SK-N-SH (cell line): ENCODE measurements around the gene CRIP3. TPM values are rescaled to one million over a fixed set of nuclear protein-coding genes. Genes with fewer than 3 reads are reported as not detected.

Experiments used
- CTCF ChIA-PET: fragments of 300-600, 350-600 bp; formaldehyde crosslinking; extraction: SDS; loops from one replicate; lab custom pipeline; 2021; lab: Yijun Ruan, JAX
- POLR2A ChIA-PET: fragments of 350-600 bp; sonication (Branson Sonifier 250); formaldehyde crosslinking; extraction: SDS; loops from one replicate; lab custom pipeline; 2020; ENCODE audit warnings: antibody characterized with exemption, inconsistent platforms; lab: Yijun Ruan, JAX
- DNase-seq: peaks from one replicate; pipeline ENCODE4 v3.0.0; 2012
- H2AFZ ChIP-seq: fragments of 200-600 bp; sonication (generic); 2 replicates; pipeline ENCODE4 v1.8.1; 2016; ENCODE audit warnings: antibody characterized with exemption, mild to moderate bottlenecking, low read depth
- H3F3A ChIP-seq: fragments of 200-600 bp; sonication (generic); replicated peaks from 2 replicates; pipeline ENCODE3; 2016; ENCODE audit warnings: antibody characterized with exemption, mild to moderate bottlenecking; ENCODE audit not compliant: insufficient read depth
- H3K27ac ChIP-seq, 2 experiments: fragments of 200-500 bp in 1 of 2; fragments of 200-600 bp in 1 of 2; sonication (Bioruptor generic) in 1 of 2; sonication (generic), shearing (Covaris generic) in 1 of 2; 2 replicates each; pipeline versions ENCODE4 v1.5.1 to v1.6.1; 2014 to 2016; ENCODE audit warnings: low read depth in 2 of 2, inconsistent platforms in 1 of 2, low read length in 1 of 2, mild to moderate bottlenecking in 1 of 2, mixed read lengths in 1 of 2
- H3K27me3 ChIP-seq: fragments of 200-600 bp; sonication (generic), shearing (Covaris generic); 2 replicates; pipeline ENCODE4 v1.6.1; 2016; ENCODE audit warnings: mixed run types; ENCODE audit not compliant: insufficient read depth
- H3K36me3 ChIP-seq, 2 experiments: fragments of 200-500 bp in 1 of 2; fragments of 200-600 bp in 1 of 2; sonication (Bioruptor generic) in 1 of 2; sonication (generic) in 1 of 2; replicated peaks in 1 of 2; 2 replicates each; pipeline versions ENCODE3 to v1.5.1; 2014 to 2016; ENCODE audit warnings: low read length in 1 of 2, mild to moderate bottlenecking in 1 of 2; ENCODE audit not compliant: insufficient read depth in 2 of 2, control insufficient read depth in 1 of 2
- H3K4me1 ChIP-seq, 2 experiments: fragments of 200-500 bp in 1 of 2; fragments of 200-600 bp in 1 of 2; sonication (Bioruptor generic) in 1 of 2; sonication (generic), shearing (Covaris generic) in 1 of 2; 2 replicates each; pipeline versions ENCODE4 v1.5.1 to v1.6.1; 2014 to 2016; ENCODE audit warnings: low read depth in 1 of 2, low read length in 1 of 2, mixed run types in 1 of 2; ENCODE audit not compliant: insufficient read depth in 2 of 2, control insufficient read depth in 1 of 2
- H3K4me2 ChIP-seq: fragments of 200-600 bp; sonication (generic), shearing (Covaris generic); 2 replicates; pipeline ENCODE4 v1.6.1; 2017; ENCODE audit warnings: mixed run types
- H3K4me3 ChIP-seq, 2 experiments: fragments of 200-500 bp in 1 of 2; fragments of 200-600 bp in 1 of 2; sonication (Bioruptor generic) in 1 of 2; sonication (generic), shearing (Covaris generic) in 1 of 2; 2 replicates each; pipeline versions ENCODE4 v1.5.1 to v1.8.1; 2014 to 2016; ENCODE audit warnings: low read depth in 2 of 2, inconsistent platforms in 1 of 2, low read length in 1 of 2, mild to moderate bottlenecking in 1 of 2, mixed read lengths in 1 of 2, moderate library complexity in 1 of 2
- H3K79me2 ChIP-seq: fragments of 200-600 bp; sonication (generic); 2 replicates; pipeline ENCODE4 v1.8.1; 2017; ENCODE audit warnings: mild to moderate bottlenecking; ENCODE audit not compliant: insufficient read depth
- H3K9ac ChIP-seq: fragments of 200-600 bp; sonication (generic); 2 replicates; pipeline ENCODE4 v1.6.1; 2017; ENCODE audit warnings: mixed run types
- H3K9me2 ChIP-seq: fragments of 200-600 bp; sonication (generic); 2 replicates; pipeline ENCODE4 v1.6.1; 2017; ENCODE audit warnings: mixed run types
- H3K9me3 ChIP-seq: fragments of 200-600 bp; sonication (generic); 2 replicates; pipeline ENCODE4 v1.6.1; 2017; ENCODE audit warnings: mixed run types, mild to moderate bottlenecking, moderate library complexity
- H4K20me1 ChIP-seq: fragments of 200-600 bp; sonication (generic); 2 replicates; pipeline ENCODE4 v1.6.1; 2017; ENCODE audit warnings: mild to moderate bottlenecking, mixed run types; ENCODE audit not compliant: insufficient read depth
- CHD2 ChIP-seq: fragments of 150-350 bp; IDR thresholded peaks from 2 replicates; pipeline ENCODE4 v1.6.1; 2018; ENCODE audit warnings: low read length; ENCODE audit not compliant: partially characterized antibody
- FOSL2 ChIP-seq: IDR thresholded peaks from 2 replicates; pipeline ENCODE4 v1.4.0; 2012; ENCODE audit warnings: low read depth, mild to moderate bottlenecking, moderate library complexity, borderline replicate concordance
- GABPA ChIP-seq: IDR thresholded peaks from 2 replicates; pipeline ENCODE4 v1.4.0; 2012; ENCODE audit warnings: low read depth, mild to moderate bottlenecking
- IRF3 ChIP-seq: fragments of 150-350 bp; IDR thresholded peaks from 2 replicates; pipeline ENCODE4 v1.6.1; 2016; ENCODE audit warnings: mild to moderate bottlenecking, low read depth, low read length
- JUND ChIP-seq: IDR thresholded peaks from 2 replicates; pipeline ENCODE4 v1.4.0; 2012
- MEF2A ChIP-seq: IDR thresholded peaks from 2 replicates; pipeline ENCODE4 v1.4.0; 2012; ENCODE audit warnings: low read depth, borderline replicate concordance
- MXI1 ChIP-seq: IDR thresholded peaks from 2 replicates; pipeline ENCODE4 v1.6.1; 2012; ENCODE audit warnings: mild to moderate bottlenecking, low read depth, low read length, improper control_type of control experiment
- NRF1 ChIP-seq: IDR thresholded peaks from 2 replicates; pipeline ENCODE4 v1.6.1; 2012; ENCODE audit warnings: low read depth, mild to moderate bottlenecking, low read length
- RAD21 ChIP-seq: IDR thresholded peaks from 2 replicates; pipeline ENCODE4 v1.6.1; 2012; ENCODE audit warnings: mild to moderate bottlenecking, low read length
- REST ChIP-seq: IDR thresholded peaks from 2 replicates; pipeline ENCODE4 v1.6.1; 2012; ENCODE audit warnings: mild to moderate bottlenecking, low read depth, low read length, moderate library complexity
- RXRA ChIP-seq: IDR thresholded peaks from 2 replicates; pipeline ENCODE4 v1.4.0; 2012; ENCODE audit warnings: low read depth, mild to moderate bottlenecking, borderline replicate concordance
- SMC3 ChIP-seq: IDR thresholded peaks from 2 replicates; pipeline ENCODE4 v1.6.1; 2012; ENCODE audit warnings: low read depth, low read length, improper control_type of control experiment
- TAF1 ChIP-seq: IDR thresholded peaks from 2 replicates; pipeline ENCODE4 v1.6.1; 2012; ENCODE audit warnings: low read depth, mild to moderate bottlenecking, low read length, moderate library complexity, borderline replicate concordance
- TEAD4 ChIP-seq: IDR thresholded peaks from 2 replicates; pipeline ENCODE4 v1.4.0; 2012; ENCODE audit warnings: mild to moderate bottlenecking, borderline replicate concordance; ENCODE audit not compliant: insufficient read depth
- USF1 ChIP-seq: IDR thresholded peaks from 2 replicates; pipeline ENCODE4 v1.4.0; 2012; ENCODE audit warnings: low read depth, borderline replicate concordance
- YY1 ChIP-seq: IDR thresholded peaks from 2 replicates; pipeline ENCODE4 v1.4.0; 2012; ENCODE audit warnings: low read depth, mild to moderate bottlenecking
- ZBTB33 ChIP-seq: IDR thresholded peaks from 2 replicates; pipeline ENCODE4 v1.4.0; 2012; ENCODE audit warnings: low read depth, borderline replicate concordance
- WGBS: methylation state at CpG from one replicate; pipeline ENCODE4 v1.1.6; 2017; ENCODE audit warnings: low lambda C conversion rate; 5-methylcytosine and 5-hydroxymethylcytosine counted together
- polyA plus RNA-seq, 3 experiments: library from polyadenylated mRNA; depleted of rRNA; stranded (reverse); fragments of >200 nt; gene quantifications; 2 replicates each; pipeline ENCODE4 v1.2.3, GENCODE V29; 2012

The CRIP3 gene
- polyA plus RNA-seq, 1 of the 3 experiments (the other 2 are of a cell fraction): not detected

- Histone ChIP-seq H2AFZ (peak overlapping the region; percentile 54; the same call in 1 of the 2 replicates), H3K27ac (no peak overlapping the region), H3K36me3 (no peaks in the 10 kb centered on the region), H3K79me2 (no peaks in the 10 kb centered on the region), H4K20me1 (no peaks in the 10 kb centered on the region), H3K4me3 (no peak overlapping the region)
- CTCF ChIA-PET: no interaction called here
- WGBS: 64% methylated on average over 4 of the region's 4 CpGs
- TF ChIP-seq SMC3: no peak
- no peak for TF ChIP-seq IRF3
- TF ChIP-seq FOSL2: 0 out of 2 replicates have a peak, but pooled peaks have one; percentile 1
- TF ChIP-seq USF1: no peak
- TF ChIP-seq RXRA: no peak
- TF ChIP-seq, all 33 proteins: peak for 1
- Histone ChIP-seq H3K9me3 (no peaks in the 10 kb centered on the region), H3K4me1 (peaks cover 0 to 3% of the 10 kb centered on the region in 2 experiments; a peak in 1 of 4 replicates), H3K4me2 (no peak overlapping the region), H3K9me2 (no peaks in the 10 kb centered on the region), H3K9ac (peak overlapping the region; percentile 7; the same call in 1 of the 2 replicates), H3K27me3 (no peaks in the 10 kb centered on the region), H3F3A (no peaks in the 10 kb centered on the region)
- POLR2A ChIA-PET: interaction anchor here (0.5 kb wide), 1 partner anchor 65 kb away, joined by 3 read pairs; no protein-coding TSS in a partner anchor
- no peak for DNase-seq
Observed at GRCh38 chr6:43278524-43279078, 30.0 kb downstream of the CRIP3 start.

- Histone ChIP-seq H3K27ac (no peak overlapping the region), H3K9me2 (no peaks in the 10 kb centered on the region), H3K27me3 (no peaks in the 10 kb centered on the region), H3K4me2 (no peak overlapping the region), H4K20me1 (no peaks in the 10 kb centered on the region), H3K9me3 (no peaks in the 10 kb centered on the region), H2AFZ (peak overlapping the region; percentile 54; the same call in 1 of the 2 replicates), H3F3A (no peaks in the 10 kb centered on the region), H3K79me2 (no peaks in the 10 kb centered on the region), H3K4me3 (no peak overlapping the region), H3K9ac (peak overlapping the region; percentile 7; the same call in 1 of the 2 replicates), H3K4me1 (peaks cover 0 to 3% of the 10 kb centered on the region in 2 experiments; a peak in 1 of 4 replicates), H3K36me3 (no peaks in the 10 kb centered on the region)
- WGBS: 90% methylated on average over 9 of the region's 13 CpGs
- ChIA-PET POLR2A (interaction anchor here (0.5 kb wide), 1 partner anchor 66 kb away, joined by 3 read pairs; no protein-coding TSS in a partner anchor), CTCF (interaction anchor here (0.6 to 1.5 kb wide), 3 partner anchors 14 to 49 kb away, joined by 3 to 6 read pairs (median 3); partner anchors contain the start of gene DNPH1)
- DNase-seq: no peak
- TF ChIP-seq MEF2A: no peak
- no peak for TF ChIP-seq YY1
- TF ChIP-seq REST: no peak
- TF ChIP-seq MXI1: no peak
- no peak for TF ChIP-seq CHD2
- no peak for TF ChIP-seq NRF1
- no peak for TF ChIP-seq GABPA
- TF ChIP-seq SMC3: no peak
- TF ChIP-seq RAD21: no peak
- no peak for TF ChIP-seq RXRA
- no peak for TF ChIP-seq TAF1
- TF ChIP-seq ZBTB33: no peak
- TF ChIP-seq TEAD4: no peak
- no peak for TF ChIP-seq JUND
Observed at GRCh38 chr6:43277643-43278523, 30.7 kb downstream of the CRIP3 start.
